Measurements from ENCODE around the gene KMT2E. TPM values are rescaled to one million over a fixed set of nuclear protein-coding genes. Genes with fewer than 3 reads are reported as not detected.

Gene KMT2E
- total RNA-seq, 2 experiments from 2014 or later, result 50.1 to 72.8 TPM

- CTCF ChIA-PET (ENCODE audit: unreplicated experiment), result no interaction called here
Observed at GRCh38 chr7:105131033-105131656, 117.1 kb downstream of the KMT2E start.

GRCh38 chr7:105131890-105132289, 117.9 kb downstream of the KMT2E start:
- Histone ChIP-seq H3K36me3 (ENCODE audit: insufficient read depth, low read length) (peaks cover 8% of the 10 kb centered on the region; the same call in 1 of the 2 replicates), H3K4me1 (ENCODE audit: insufficient read depth, low read length, poor library complexity, severe bottlenecking) (no peaks in the 10 kb centered on the region), H3K79me2 (ENCODE audit: insufficient read depth, low read depth, low read length) (no peaks in the 10 kb centered on the region), H3K4me3 (ENCODE audit: low read depth, low read length, poor library complexity, severe bottlenecking) (no peak overlapping the region), H4K20me1 (ENCODE audit: insufficient read depth, low read length) (no peaks in the 10 kb centered on the region), H3K27ac (ENCODE audit: low read depth, low read length, poor library complexity, severe bottlenecking) (no peak overlapping the region), H3K9me3 (ENCODE audit: low read length) (no peaks in the 10 kb centered on the region), H3K9me2 (ENCODE audit: insufficient read depth, low read length) (no peaks in the 10 kb centered on the region), H3K4me2 (ENCODE audit: low read length) (no peak overlapping the region), H2AFZ (ENCODE audit: low read length) (no peak overlapping the region)
- BruUV-seq (replicated peaks), result no TSS peak
- TF ChIP-seq CTCF (conservative IDR thresholded peaks at IDR 0.05; ENCODE audit: low read length), result no peak
- no peak for TF ChIP-seq EZH2phosphoT487 (IDR thresholded peaks at IDR 0.05; ENCODE audit: borderline replicate concordance, low read depth, low read length)
- POLR2A ChIA-PET, result no interaction called here
- no peak for DNase-seq (ENCODE audit: low spot score)
- intact Hi-C loops (cut with micrococcal nuclease; ENCODE audit: unreplicated experiment), result no loop called here
- CTCF ChIA-PET (ENCODE audit: unreplicated experiment), result no interaction called here

More at GRCh38 chr7:105131033-105131656, 117.1 kb downstream of the KMT2E start:
- Histone ChIP-seq H4K20me1 (ENCODE audit: insufficient read depth, low read length) (no peaks in the 10 kb centered on the region), H3K4me2 (ENCODE audit: low read length) (no peak overlapping the region), H3K4me1 (ENCODE audit: insufficient read depth, low read length, poor library complexity, severe bottlenecking) (no peaks in the 10 kb centered on the region), H3K79me2 (ENCODE audit: insufficient read depth, low read depth, low read length) (no peaks in the 10 kb centered on the region), H3K9me2 (ENCODE audit: insufficient read depth, low read length) (no peaks in the 10 kb centered on the region), H3K36me3 (ENCODE audit: insufficient read depth, low read length) (peaks cover 8% of the 10 kb centered on the region; the same call in 1 of the 2 replicates), H2AFZ (ENCODE audit: low read length) (no peak overlapping the region), H3K27ac (ENCODE audit: low read depth, low read length, poor library complexity, severe bottlenecking) (no peak overlapping the region), H3K4me3 (ENCODE audit: low read depth, low read length, poor library complexity, severe bottlenecking) (no peak overlapping the region), H3K9me3 (ENCODE audit: low read length) (no peaks in the 10 kb centered on the region)
- no peak for DNase-seq (ENCODE audit: low spot score)
- intact Hi-C loops (cut with micrococcal nuclease; ENCODE audit: unreplicated experiment), result no loop called here
- no TSS peak for BruUV-seq (replicated peaks)
- POLR2A ChIA-PET, result interaction anchor here (0.6 kb wide), 2 partner anchors 20 to 64 kb away, joined by 4 to 6 read pairs; no protein-coding TSS in a partner anchor
- no peak for TF ChIP-seq CTCF (conservative IDR thresholded peaks at IDR 0.05; ENCODE audit: low read length)
- no peak for TF ChIP-seq EZH2phosphoT487 (IDR thresholded peaks at IDR 0.05; ENCODE audit: borderline replicate concordance, low read depth, low read length)

GRCh38 chr7:105132335-105132734, 118.3 kb downstream of the KMT2E start:
- Histone ChIP-seq H3K27ac (ENCODE audit: low read depth, low read length, poor library complexity, severe bottlenecking) (no peak overlapping the region), H3K79me2 (ENCODE audit: insufficient read depth, low read depth, low read length) (no peaks in the 10 kb centered on the region), H4K20me1 (ENCODE audit: insufficient read depth, low read length) (no peaks in the 10 kb centered on the region), H3K4me1 (ENCODE audit: insufficient read depth, low read length, poor library complexity, severe bottlenecking) (no peaks in the 10 kb centered on the region), H2AFZ (ENCODE audit: low read length) (no peak overlapping the region), H3K9me3 (ENCODE audit: low read length) (no peaks in the 10 kb centered on the region), H3K9me2 (ENCODE audit: insufficient read depth, low read length) (no peaks in the 10 kb centered on the region), H3K36me3 (ENCODE audit: insufficient read depth, low read length) (peaks cover 8% of the 10 kb centered on the region; the same call in 1 of the 2 replicates), H3K4me3 (ENCODE audit: low read depth, low read length, poor library complexity, severe bottlenecking) (no peak overlapping the region), H3K4me2 (ENCODE audit: low read length) (no peak overlapping the region)
- CTCF ChIA-PET (ENCODE audit: unreplicated experiment), result no interaction called here
- intact Hi-C loops (cut with micrococcal nuclease; ENCODE audit: unreplicated experiment), result no loop called here
- no peak for TF ChIP-seq CTCF (conservative IDR thresholded peaks at IDR 0.05; ENCODE audit: low read length)
- TF ChIP-seq EZH2phosphoT487 (IDR thresholded peaks at IDR 0.05; ENCODE audit: borderline replicate concordance, low read depth, low read length), result no peak
- no peak for DNase-seq (ENCODE audit: low spot score)
- BruUV-seq (replicated peaks), result no TSS peak
- POLR2A ChIA-PET, result no interaction called here
